ENCODE results near the gene PLEKHA6. TPM values are rescaled to one million over a fixed set of nuclear protein-coding genes. Genes with fewer than 3 reads are reported as not detected.

Gene PLEKHA6
- total and polyA plus RNA-seq, 2 experiments from 2014 or later, result 2.8 to 6.2 TPM

DNA sequence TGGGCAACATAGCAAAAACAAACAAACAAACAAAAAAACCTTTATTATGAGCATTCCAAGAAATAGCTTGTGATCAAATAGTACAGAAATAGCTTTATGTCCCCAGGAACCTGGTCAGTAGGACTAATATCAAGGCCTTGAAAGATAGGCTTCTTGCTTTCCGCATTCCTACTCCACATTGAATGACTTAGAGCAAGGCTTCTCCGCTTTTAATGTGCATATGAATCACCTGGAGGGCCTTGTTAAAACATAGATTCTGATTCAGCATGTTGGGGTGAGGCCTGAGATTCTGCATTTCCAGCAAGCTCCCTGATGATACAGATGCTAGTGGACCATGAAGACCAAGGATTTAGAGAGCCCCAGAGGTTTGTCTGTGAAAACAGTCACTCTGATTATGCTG, 17.4 kb downstream of the PLEKHA6 start:
- H3K4me2 ChIP-seq, result peak overlapping the region; percentile 76
- H3K4me3 ChIP-seq, result 0 out of 2 replicates have a peak overlapping the region, but pooled peaks have one; percentile 9
- Mint-ChIP-seq H3K4me1 (peaks cover 69% of the 10 kb centered on the region), H3K27me3 (ENCODE audit: insufficient read depth, low read depth, poor library complexity) (peaks cover 13% of the 10 kb centered on the region), H3K27ac (no peak overlapping the region), H3K9me3 (no peaks in the 10 kb centered on the region), H3K4me3 (peak overlapping the region; percentile 21; the same call in 1 of the 3 replicates), H3K36me3 (ENCODE audit: low read depth) (no peaks in the 10 kb centered on the region)
- H3K27ac ChIP-seq (ENCODE audit: low read depth), result no peak overlapping the region
- no peaks in the 10 kb centered on the region for H4K20me1 ChIP-seq (replicated peaks; ENCODE audit: insufficient read depth)
- peaks cover 15% of the 10 kb centered on the region; the same call in 1 of the 2 replicates for H3K9me2 ChIP-seq (ENCODE audit: insufficient read depth)
- H3K36me3 ChIP-seq (ENCODE audit: insufficient read depth), result no peaks in the 10 kb centered on the region
- peak; percentile 55 for DNase-seq (ENCODE audit: low spot score)
- no peaks in the 10 kb centered on the region for H3K79me2 ChIP-seq (replicated peaks; ENCODE audit: insufficient read depth)
- H2AFZ ChIP-seq, result no peak overlapping the region
- ATAC-seq, result peak; percentile 55
- H3K4me1 ChIP-seq (ENCODE audit: insufficient read depth), result peaks cover 46% of the 10 kb centered on the region
- 0 out of 2 replicates have a peak, but pooled peaks have one; percentile 28 for TF ChIP-seq NANOG (IDR thresholded peaks at IDR 0.05; ENCODE audit: borderline replicate concordance)
- TF ChIP-seq, protein P1, sequence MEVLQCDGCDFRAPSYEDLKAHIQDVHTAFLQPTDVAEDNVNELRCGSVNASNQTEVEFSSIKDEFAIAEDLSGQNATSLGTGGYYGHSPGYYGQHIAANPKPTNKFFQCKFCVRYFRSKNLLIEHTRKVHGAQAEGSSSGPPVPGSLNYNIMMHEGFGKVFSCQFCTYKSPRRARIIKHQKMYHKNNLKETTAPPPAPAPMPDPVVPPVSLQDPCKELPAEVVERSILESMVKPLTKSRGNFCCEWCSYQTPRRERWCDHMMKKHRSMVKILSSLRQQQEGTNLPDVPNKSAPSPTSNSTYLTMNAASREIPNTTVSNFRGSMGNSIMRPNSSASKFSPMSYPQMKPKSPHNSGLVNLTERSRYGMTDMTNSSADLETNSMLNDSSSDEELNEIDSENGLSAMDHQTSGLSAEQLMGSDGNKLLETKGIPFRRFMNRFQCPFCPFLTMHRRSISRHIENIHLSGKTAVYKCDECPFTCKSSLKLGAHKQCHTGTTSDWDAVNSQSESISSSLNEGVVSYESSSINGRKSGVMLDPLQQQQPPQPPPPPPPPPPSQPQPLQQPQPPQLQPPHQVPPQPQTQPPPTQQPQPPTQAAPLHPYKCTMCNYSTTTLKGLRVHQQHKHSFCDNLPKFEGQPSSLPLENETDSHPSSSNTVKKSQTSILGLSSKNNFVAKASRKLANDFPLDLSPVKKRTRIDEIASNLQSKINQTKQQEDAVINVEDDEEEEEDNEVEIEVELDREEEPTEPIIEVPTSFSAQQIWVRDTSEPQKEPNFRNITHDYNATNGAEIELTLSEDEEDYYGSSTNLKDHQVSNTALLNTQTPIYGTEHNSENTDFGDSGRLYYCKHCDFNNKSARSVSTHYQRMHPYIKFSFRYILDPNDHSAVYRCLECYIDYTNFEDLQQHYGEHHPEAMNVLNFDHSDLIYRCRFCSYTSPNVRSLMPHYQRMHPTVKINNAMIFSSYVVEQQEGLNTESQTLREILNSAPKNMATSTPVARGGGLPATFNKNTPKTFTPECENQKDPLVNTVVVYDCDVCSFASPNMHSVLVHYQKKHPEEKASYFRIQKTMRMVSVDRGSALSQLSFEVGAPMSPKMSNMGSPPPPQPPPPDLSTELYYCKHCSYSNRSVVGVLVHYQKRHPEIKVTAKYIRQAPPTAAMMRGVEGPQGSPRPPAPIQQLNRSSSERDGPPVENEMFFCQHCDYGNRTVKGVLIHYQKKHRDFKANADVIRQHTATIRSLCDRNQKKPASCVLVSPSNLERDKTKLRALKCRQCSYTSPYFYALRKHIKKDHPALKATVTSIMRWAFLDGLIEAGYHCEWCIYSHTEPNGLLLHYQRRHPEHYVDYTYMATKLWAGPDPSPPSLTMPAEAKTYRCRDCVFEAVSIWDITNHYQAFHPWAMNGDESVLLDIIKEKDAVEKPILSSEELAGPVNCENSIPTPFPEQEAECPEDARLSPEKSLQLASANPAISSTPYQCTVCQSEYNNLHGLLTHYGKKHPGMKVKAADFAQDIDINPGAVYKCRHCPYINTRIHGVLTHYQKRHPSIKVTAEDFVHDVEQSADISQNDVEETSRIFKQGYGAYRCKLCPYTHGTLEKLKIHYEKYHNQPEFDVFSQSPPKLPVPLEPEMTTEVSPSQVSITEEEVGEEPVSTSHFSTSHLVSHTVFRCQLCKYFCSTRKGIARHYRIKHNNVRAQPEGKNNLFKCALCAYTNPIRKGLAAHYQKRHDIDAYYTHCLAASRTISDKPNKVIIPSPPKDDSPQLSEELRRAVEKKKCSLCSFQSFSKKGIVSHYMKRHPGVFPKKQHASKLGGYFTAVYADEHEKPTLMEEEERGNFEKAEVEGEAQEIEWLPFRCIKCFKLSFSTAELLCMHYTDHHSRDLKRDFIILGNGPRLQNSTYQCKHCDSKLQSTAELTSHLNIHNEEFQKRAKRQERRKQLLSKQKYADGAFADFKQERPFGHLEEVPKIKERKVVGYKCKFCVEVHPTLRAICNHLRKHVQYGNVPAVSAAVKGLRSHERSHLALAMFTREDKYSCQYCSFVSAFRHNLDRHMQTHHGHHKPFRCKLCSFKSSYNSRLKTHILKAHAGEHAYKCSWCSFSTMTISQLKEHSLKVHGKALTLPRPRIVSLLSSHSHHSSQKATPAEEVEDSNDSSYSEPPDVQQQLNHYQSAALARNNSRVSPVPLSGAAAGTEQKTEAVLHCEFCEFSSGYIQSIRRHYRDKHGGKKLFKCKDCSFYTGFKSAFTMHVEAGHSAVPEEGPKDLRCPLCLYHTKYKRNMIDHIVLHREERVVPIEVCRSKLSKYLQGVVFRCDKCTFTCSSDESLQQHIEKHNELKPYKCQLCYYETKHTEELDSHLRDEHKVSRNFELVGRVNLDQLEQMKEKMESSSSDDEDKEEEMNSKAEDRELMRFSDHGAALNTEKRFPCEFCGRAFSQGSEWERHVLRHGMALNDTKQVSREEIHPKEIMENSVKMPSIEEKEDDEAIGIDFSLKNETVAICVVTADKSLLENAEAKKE (CRISPR knock-in tag; IDR thresholded peaks at IDR 0.05), result no peak
- H3K27me3 ChIP-seq (ENCODE audit: insufficient read depth), result no peaks in the 10 kb centered on the region
- H3F3A ChIP-seq (replicated peaks; ENCODE audit: low read depth), result peaks cover under 1% of the 10 kb centered on the region; the same call in 1 of the 2 replicates

DNA sequence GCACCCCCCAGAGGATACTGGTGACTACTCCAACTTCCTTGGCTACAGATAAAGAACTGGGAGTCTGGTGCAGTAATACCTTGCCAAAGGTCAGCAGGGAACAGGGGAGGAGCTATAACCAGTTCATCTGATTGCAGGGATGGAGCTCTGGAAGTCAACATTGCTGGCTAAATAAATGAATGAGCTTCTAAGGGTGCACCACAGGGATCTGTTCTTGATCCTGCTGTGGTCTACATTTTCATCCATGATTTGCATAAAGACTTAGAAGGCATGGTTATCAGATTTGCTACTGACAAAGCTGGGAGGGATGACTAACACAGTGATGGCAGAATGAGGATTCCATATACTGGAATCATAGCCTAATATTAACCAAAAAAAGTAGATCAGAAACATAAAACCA, 18.3 kb downstream of the PLEKHA6 start:
- Mint-ChIP-seq H3K4me3 (no peak overlapping the region; the same call in 2 of the 3 replicates), H3K27ac (no peak overlapping the region), H3K27me3 (ENCODE audit: insufficient read depth, low read depth, poor library complexity) (peaks cover 12% of the 10 kb centered on the region), H3K4me1 (peaks cover 63% of the 10 kb centered on the region), H3K36me3 (ENCODE audit: low read depth) (no peaks in the 10 kb centered on the region), H3K9me3 (no peaks in the 10 kb centered on the region)
- no peak overlapping the region for H3K4me2 ChIP-seq
- H3K27me3 ChIP-seq (ENCODE audit: insufficient read depth), result no peaks in the 10 kb centered on the region
- no peaks in the 10 kb centered on the region for H3K36me3 ChIP-seq (ENCODE audit: insufficient read depth)
- peaks cover 7% of the 10 kb centered on the region; the same call in 1 of the 2 replicates for H3F3A ChIP-seq (replicated peaks; ENCODE audit: low read depth)
- H2AFZ ChIP-seq, result no peak overlapping the region
- H3K9me2 ChIP-seq (ENCODE audit: insufficient read depth), result peaks cover 15% of the 10 kb centered on the region; the same call in 1 of the 2 replicates
- H3K4me1 ChIP-seq (ENCODE audit: insufficient read depth), result peaks cover 55% of the 10 kb centered on the region
- TF ChIP-seq JUNB (IDR thresholded peaks at IDR 0.05; ENCODE audit: unreplicated experiment) (no peak), EZH2 (IDR thresholded peaks at IDR 0.05; ENCODE audit: low read depth, unreplicated experiment) (no peak), EZH2phosphoT487 (IDR thresholded peaks at IDR 0.05; ENCODE audit: unreplicated experiment) (no peak), STAT1 (IDR thresholded peaks at IDR 0.05; ENCODE audit: unreplicated experiment) (no peak), ZNF114 (CRISPR knock-in tag; IDR thresholded peaks at IDR 0.05) (no peak), NANOG (IDR thresholded peaks at IDR 0.05; ENCODE audit: borderline replicate concordance) (no peak), CREB1 (CRISPR knock-in tag; IDR thresholded peaks at IDR 0.05; ENCODE audit: low read depth) (no peak), POLR2AphosphoS5 (IDR thresholded peaks at IDR 0.05; ENCODE audit: low read depth) (no peak)
- TF ChIP-seq, protein P2, sequence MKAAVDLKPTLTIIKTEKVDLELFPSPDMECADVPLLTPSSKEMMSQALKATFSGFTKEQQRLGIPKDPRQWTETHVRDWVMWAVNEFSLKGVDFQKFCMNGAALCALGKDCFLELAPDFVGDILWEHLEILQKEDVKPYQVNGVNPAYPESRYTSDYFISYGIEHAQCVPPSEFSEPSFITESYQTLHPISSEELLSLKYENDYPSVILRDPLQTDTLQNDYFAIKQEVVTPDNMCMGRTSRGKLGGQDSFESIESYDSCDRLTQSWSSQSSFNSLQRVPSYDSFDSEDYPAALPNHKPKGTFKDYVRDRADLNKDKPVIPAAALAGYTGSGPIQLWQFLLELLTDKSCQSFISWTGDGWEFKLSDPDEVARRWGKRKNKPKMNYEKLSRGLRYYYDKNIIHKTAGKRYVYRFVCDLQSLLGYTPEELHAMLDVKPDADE (IDR thresholded peaks at IDR 0.05), result no peak
- TF ChIP-seq, protein P3, sequence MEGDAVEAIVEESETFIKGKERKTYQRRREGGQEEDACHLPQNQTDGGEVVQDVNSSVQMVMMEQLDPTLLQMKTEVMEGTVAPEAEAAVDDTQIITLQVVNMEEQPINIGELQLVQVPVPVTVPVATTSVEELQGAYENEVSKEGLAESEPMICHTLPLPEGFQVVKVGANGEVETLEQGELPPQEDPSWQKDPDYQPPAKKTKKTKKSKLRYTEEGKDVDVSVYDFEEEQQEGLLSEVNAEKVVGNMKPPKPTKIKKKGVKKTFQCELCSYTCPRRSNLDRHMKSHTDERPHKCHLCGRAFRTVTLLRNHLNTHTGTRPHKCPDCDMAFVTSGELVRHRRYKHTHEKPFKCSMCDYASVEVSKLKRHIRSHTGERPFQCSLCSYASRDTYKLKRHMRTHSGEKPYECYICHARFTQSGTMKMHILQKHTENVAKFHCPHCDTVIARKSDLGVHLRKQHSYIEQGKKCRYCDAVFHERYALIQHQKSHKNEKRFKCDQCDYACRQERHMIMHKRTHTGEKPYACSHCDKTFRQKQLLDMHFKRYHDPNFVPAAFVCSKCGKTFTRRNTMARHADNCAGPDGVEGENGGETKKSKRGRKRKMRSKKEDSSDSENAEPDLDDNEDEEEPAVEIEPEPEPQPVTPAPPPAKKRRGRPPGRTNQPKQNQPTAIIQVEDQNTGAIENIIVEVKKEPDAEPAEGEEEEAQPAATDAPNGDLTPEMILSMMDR (conservative IDR thresholded peaks at IDR 0.05; ENCODE audit: low read depth in 2 of 2), result no peak
- H3K79me2 ChIP-seq (replicated peaks; ENCODE audit: insufficient read depth), result no peaks in the 10 kb centered on the region
- no peaks in the 10 kb centered on the region for H4K20me1 ChIP-seq (replicated peaks; ENCODE audit: insufficient read depth)
- DNase-seq (ENCODE audit: low spot score) (no peak), ATAC-seq (peak; percentile 8; the same call in 2 of the 3 replicates)
- H3K27ac ChIP-seq (ENCODE audit: low read depth), result no peak overlapping the region
- no peak overlapping the region for H3K4me3 ChIP-seq

Data from GM23338 (cell line).